H9 (cell line): ENCODE measurements around the gene TNIP2. TPM values are rescaled to one million over a fixed set of nuclear protein-coding genes. Genes with fewer than 3 reads are reported as not detected.

Experiments
- DNase-seq: peaks from one replicate; pipeline ENCODE4 v3.0.0-alpha.2; 2017
- H2AFZ ChIP-seq: one replicate; pipeline ENCODE4 v1.6.1; 2013; ENCODE audit warnings: mild to moderate bottlenecking, low read length, control low read depth, moderate library complexity
- H2AK5ac ChIP-seq: 2 replicates; pipeline ENCODE4 v1.6.1; 2013; ENCODE audit warnings: low read length, control low read depth, mixed read lengths; ENCODE audit not compliant: insufficient read length
- H2BK120ac ChIP-seq: one replicate; pipeline ENCODE4 v1.6.1; 2013; ENCODE audit warnings: low read depth, mild to moderate bottlenecking, low read length, control low read depth, inconsistent platforms; ENCODE audit not compliant: poor library complexity, severe bottlenecking
- H2BK12ac ChIP-seq: 2 replicates; pipeline ENCODE4 v1.6.1; 2013; ENCODE audit warnings: low read length, control low read depth, mixed read lengths, low read depth; ENCODE audit not compliant: insufficient read length
- H2BK15ac ChIP-seq: 2 replicates; pipeline ENCODE4 v1.6.1; 2013; ENCODE audit warnings: low read depth, low read length, control low read depth
- H2BK20ac ChIP-seq: one replicate; pipeline ENCODE4 v1.6.1; 2013; ENCODE audit warnings: low read depth, mild to moderate bottlenecking, low read length, control low read depth, inconsistent platforms; ENCODE audit not compliant: poor library complexity, severe bottlenecking
- H2BK5ac ChIP-seq: 2 replicates; pipeline ENCODE4 v1.6.1; 2013; ENCODE audit warnings: low read length, control low read depth, mixed read lengths; ENCODE audit not compliant: insufficient read length
- H3K14ac ChIP-seq: 2 replicates; pipeline ENCODE4 v1.6.1; 2013; ENCODE audit warnings: low read length, control low read depth; ENCODE audit not compliant: insufficient read depth
- H3K18ac ChIP-seq: 2 replicates; pipeline ENCODE4 v1.6.1; 2013; ENCODE audit warnings: low read depth, mild to moderate bottlenecking, mixed read lengths, low read length, control low read depth; ENCODE audit not compliant: insufficient read length
- H3K23ac ChIP-seq: 2 replicates; pipeline ENCODE4 v1.6.1; 2013; ENCODE audit warnings: low read length, control low read depth, mixed read lengths, low read depth; ENCODE audit not compliant: insufficient read length
- H3K23me2 ChIP-seq: 2 replicates; pipeline ENCODE4 v1.6.1; 2013; ENCODE audit warnings: low read depth, mild to moderate bottlenecking, mixed read lengths, low read length, control low read depth; ENCODE audit not compliant: insufficient read length, poor library complexity, severe bottlenecking
- H3K27ac ChIP-seq: 2 replicates; pipeline ENCODE4 v1.5.1; 2013; ENCODE audit warnings: low read length, control low read depth, mixed read lengths, low read depth; ENCODE audit not compliant: insufficient read length
- H3K27me3 ChIP-seq: 2 replicates; pipeline ENCODE4 v1.6.1; 2013; ENCODE audit warnings: low read length, control low read depth, inconsistent platforms; ENCODE audit not compliant: insufficient read depth
- H3K4ac ChIP-seq: 2 replicates; pipeline ENCODE4 v1.6.1; 2013; ENCODE audit warnings: low read depth, mild to moderate bottlenecking, control low read depth, inconsistent platforms, low read length, moderate library complexity
- H3K4me1 ChIP-seq: 2 replicates; pipeline ENCODE4 v1.6.1; 2013; ENCODE audit warnings: low read length, control low read depth, inconsistent platforms; ENCODE audit not compliant: insufficient read depth
- H3K4me2 ChIP-seq: 2 replicates; pipeline ENCODE4 v1.6.1; 2013; ENCODE audit warnings: low read length, control low read depth, mixed read lengths; ENCODE audit not compliant: insufficient read length, insufficient read depth
- H3K56ac ChIP-seq: 2 replicates; pipeline ENCODE4 v1.6.1; 2013; ENCODE audit warnings: low read depth, mild to moderate bottlenecking, mixed read lengths, low read length, control low read depth; ENCODE audit not compliant: insufficient read length
- H3K79me1 ChIP-seq: 2 replicates; pipeline ENCODE4 v1.6.1; 2013; ENCODE audit warnings: low read depth, mild to moderate bottlenecking, moderate library complexity, low read length, control low read depth, inconsistent platforms; ENCODE audit not compliant: insufficient read depth, poor library complexity, severe bottlenecking
- H3K79me2 ChIP-seq: 2 replicates; pipeline ENCODE4 v1.6.1; 2013; ENCODE audit warnings: low read length, control low read depth, inconsistent platforms; ENCODE audit not compliant: insufficient read depth
- H3K9ac ChIP-seq: 2 replicates; pipeline ENCODE4 v1.6.1; 2013; ENCODE audit warnings: low read length, control low read depth, mixed read lengths; ENCODE audit not compliant: insufficient read length; ENCODE audit errors: extremely low read depth
- H3K9me3 ChIP-seq: one replicate; pipeline ENCODE4 v1.6.1; 2013; ENCODE audit warnings: low read depth, low read length, inconsistent platforms; ENCODE audit not compliant: control insufficient read depth
- H3T11ph ChIP-seq: one replicate; pipeline ENCODE4 v1.6.1; 2013; ENCODE audit warnings: mild to moderate bottlenecking, low read length, control low read depth, inconsistent platforms
- H4K20me1 ChIP-seq: one replicate; pipeline ENCODE4 v1.6.1; 2013; ENCODE audit not compliant: control insufficient read depth, insufficient read length, insufficient read depth
- H4K5ac ChIP-seq: 2 replicates; pipeline ENCODE4 v1.6.1; 2013; ENCODE audit warnings: low read depth, mild to moderate bottlenecking, mixed read lengths, low read length, control low read depth; ENCODE audit not compliant: insufficient read length
- H4K8ac ChIP-seq: replicated peaks from 2 replicates; pipeline ENCODE4 v1.6.1; 2013; ENCODE audit warnings: low read length, control low read depth, mixed read lengths, low read depth; ENCODE audit not compliant: insufficient read length
- H4K91ac ChIP-seq: 2 replicates; pipeline ENCODE4 v1.6.1; 2013; ENCODE audit warnings: low read depth, mild to moderate bottlenecking, moderate library complexity, mixed read lengths, low read length, control low read depth; ENCODE audit not compliant: insufficient read length
- H3K27ac Mint-ChIP-seq, 3 experiments: 2 replicates in 2 of 3; 3 replicates in 1 of 3; pipeline ENCODE4 v1.8.0; 2020 to 2021; ENCODE audit warnings: mixed read lengths in 3 of 3, mild to moderate bottlenecking in 1 of 3, moderate library complexity in 1 of 3
- H3K27me3 Mint-ChIP-seq: 2 replicates; pipeline ENCODE4 v1.8.0; 2021; ENCODE audit warnings: low read depth, mild to moderate bottlenecking, moderate library complexity, mixed read lengths
- H3K36me3 Mint-ChIP-seq, 3 experiments: 2 replicates in 2 of 3; 3 replicates in 1 of 3; pipeline ENCODE4 v1.8.0; 2020 to 2021; ENCODE audit warnings: low read depth in 3 of 3, mixed read lengths in 3 of 3; ENCODE audit not compliant: insufficient read depth in 1 of 3
- H3K4me1 Mint-ChIP-seq, 2 experiments: 2 replicates each; pipeline ENCODE4 v1.8.0; 2020; ENCODE audit warnings: mixed read lengths in 2 of 2
- H3K4me3 Mint-ChIP-seq, 2 experiments: 2 replicates in 1 of 2; 3 replicates in 1 of 2; pipeline ENCODE4 v1.8.0; 2020 to 2021; ENCODE audit warnings: mild to moderate bottlenecking in 2 of 2, mixed read lengths in 2 of 2, moderate library complexity in 1 of 2
- H3K9me3 Mint-ChIP-seq, 2 experiments: 2 replicates in 1 of 2; 3 replicates in 1 of 2; pipeline ENCODE4 v1.8.0; 2020; ENCODE audit warnings: mild to moderate bottlenecking in 2 of 2, mixed read lengths in 2 of 2, moderate library complexity in 1 of 2
- CTCF ChIP-seq: fragments of 200-600 bp; sonication (generic); conservative IDR thresholded peaks from 3 replicates; pipeline ENCODE4 v1.8.0; 2021; ENCODE audit warnings: antibody characterized with exemption, mild to moderate bottlenecking
- WGBS: extraction: QIAGEN DNeasy Blood & Tissue Kit; methylation state at CpG from one replicate; pipeline ENCODE4 v1.1.7; 2013; ENCODE audit warnings: missing lambda C conversion rate, low lambda C conversion rate, mixed read lengths; ENCODE audit not compliant: insufficient read length; ENCODE audit errors: extremely low coverage; 5-methylcytosine and 5-hydroxymethylcytosine counted together
- total RNA-seq: library from RNA; stranded (reverse); gene quantifications from 2 replicates; pipeline ENCODE4 v1.2.1, GENCODE V29; 2021

The TNIP2 gene
- total RNA-seq, 1 experiment from 2014 or later, result 44.7 TPM

- Histone ChIP-seq H3K14ac (peak overlapping the region; percentile 22; the same call in 1 of the 2 replicates), H3K56ac (no peak overlapping the region), H3K9ac (no peak overlapping the region), H3K27ac (no peak overlapping the region), H2BK15ac (no peak overlapping the region), H3K18ac (no peak overlapping the region), H3K23ac (no peak overlapping the region), H2BK5ac (no peak overlapping the region), H4K5ac (no peak overlapping the region), H3K79me2 (no peaks in the 10 kb centered on the region), H3K27me3 (no peaks in the 10 kb centered on the region), H4K91ac (no peak overlapping the region), H3K4me1 (no peaks in the 10 kb centered on the region), H3T11ph (no peak overlapping the region), H3K23me2 (no peaks in the 10 kb centered on the region), H4K20me1 (no peaks in the 10 kb centered on the region), H2BK120ac (no peak overlapping the region), H3K4ac (no peak overlapping the region), H3K4me2 (no peak overlapping the region), H2BK12ac (no peak overlapping the region), H4K8ac (no peak overlapping the region), H2AK5ac (no peak overlapping the region), H3K79me1 (no peaks in the 10 kb centered on the region), H3K9me3 (no peaks in the 10 kb centered on the region), H2AFZ (no peak overlapping the region), H2BK20ac (no peak overlapping the region)
- no CpG with 5 or more reads among the region's 15 CpGs for WGBS
- Mint-ChIP-seq H3K4me1 (peaks cover 19% of the 10 kb centered on the region in 2 experiments), H3K9me3 (peaks cover 12 to 14% of the 10 kb centered on the region in 2 experiments; a peak in 4 of 5 replicates), H3K4me3 (no peak overlapping the region), H3K27ac (no peak overlapping the region), H3K27me3 (peaks cover 2% of the 10 kb centered on the region), H3K36me3 (peaks cover 0 to 13% (median 5%) of the 10 kb centered on the region in 3 experiments; a peak in 4 of 7 replicates)
- no peak for TF ChIP-seq CTCF
- DNase-seq, result no peak
These were observed 12.8 kb upstream of the TNIP2 start for GRCh38 chr4:2768921-2769336.
